RWPE2 (cell line): ENCODE measurements around the gene TRUB2.

Experiments used
- ATAC-seq: fragments of 200-7000 bp; cut with Tn5 transposase; 3 replicates; pipeline ENCODE4 v1.9.1; 2021; ENCODE audit warnings: low read depth
- DNase-seq: peaks from one replicate; pipeline ENCODE4 v3.0.0-alpha.2; 2020; ENCODE audit warnings: low spot score
- H3K27ac ChIP-seq: fragments of 450-650 bp; 2 replicates; pipeline ENCODE4 v1.5.1; 2017; ENCODE audit warnings: mild to moderate bottlenecking; ENCODE audit not compliant: poor library complexity, severe bottlenecking
- H3K27me3 ChIP-seq: fragments of 250-450 bp; sonication (Bioruptor Pico); 2 replicates; pipeline ENCODE4 v1.5.1; 2021; ENCODE audit warnings: mild to moderate bottlenecking, moderate library complexity; ENCODE audit not compliant: insufficient read depth, poor library complexity, severe bottlenecking
- H3K36me3 ChIP-seq: fragments of 250-450 bp; sonication (Bioruptor Pico); 2 replicates; pipeline ENCODE4 v1.5.1; 2020; ENCODE audit warnings: low read depth, mild to moderate bottlenecking, moderate library complexity
- H3K4me1 ChIP-seq: fragments of 250-450 bp; sonication (Bioruptor Pico); 2 replicates; pipeline ENCODE4 v1.5.1; 2021; ENCODE audit warnings: mild to moderate bottlenecking, moderate library complexity; ENCODE audit not compliant: insufficient read depth, poor library complexity, severe bottlenecking
- H3K4me3 ChIP-seq: fragments of 250-450 bp; sonication (Bioruptor Pico); 2 replicates; pipeline ENCODE4 v1.5.1; 2021; ENCODE audit warnings: mild to moderate bottlenecking, moderate library complexity; ENCODE audit not compliant: severe bottlenecking
- H3K9me3 ChIP-seq: fragments of 250-450 bp; sonication (Bioruptor Pico); 2 replicates; pipeline ENCODE4 v1.5.1; 2021; ENCODE audit warnings: mild to moderate bottlenecking, moderate library complexity; ENCODE audit not compliant: severe bottlenecking
- CTCF ChIP-seq: fragments of 450-650 bp; IDR thresholded peaks from one replicate; pipeline ENCODE4 v1.5.1; 2017; ENCODE audit warnings: mild to moderate bottlenecking, moderate library complexity; ENCODE audit not compliant: poor library complexity, severe bottlenecking

TRUB2 gene

GRCh38 chr9:128294142-128294541 lies 28.1 kb downstream of the TRUB2 start:
- no peaks in the 10 kb centered on the region for H3K27me3 ChIP-seq
- peaks cover 7% of the 10 kb centered on the region for H3K4me1 ChIP-seq
- H3K36me3 ChIP-seq: no peaks in the 10 kb centered on the region
- no peak for TF ChIP-seq CTCF
- DNase-seq: no peak
- H3K9me3 ChIP-seq: no peaks in the 10 kb centered on the region
- no peak overlapping the region for H3K27ac ChIP-seq
- no peak for ATAC-seq
- no peak overlapping the region for H3K4me3 ChIP-seq

DNA sequence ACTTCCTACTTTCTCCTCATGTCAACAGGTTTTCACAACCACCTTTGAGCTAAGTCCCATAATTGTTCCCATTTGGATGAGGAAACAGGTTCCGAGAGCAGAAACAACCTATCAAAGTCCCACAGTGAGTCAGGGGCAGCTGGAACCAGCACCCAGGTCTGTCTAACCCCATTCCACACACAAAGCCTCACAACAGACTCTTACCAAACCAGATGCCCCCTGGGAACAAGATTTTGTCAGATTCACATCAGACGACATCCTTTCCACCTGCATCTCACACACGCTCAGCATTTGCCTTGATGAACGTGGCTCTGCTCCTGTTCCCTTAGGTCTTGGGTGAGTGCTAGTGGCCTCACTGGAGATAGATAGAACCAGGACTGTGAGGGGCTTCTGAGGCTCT lies 29.2 kb downstream of the TRUB2 start:
- DNase-seq: no peak

DNA sequence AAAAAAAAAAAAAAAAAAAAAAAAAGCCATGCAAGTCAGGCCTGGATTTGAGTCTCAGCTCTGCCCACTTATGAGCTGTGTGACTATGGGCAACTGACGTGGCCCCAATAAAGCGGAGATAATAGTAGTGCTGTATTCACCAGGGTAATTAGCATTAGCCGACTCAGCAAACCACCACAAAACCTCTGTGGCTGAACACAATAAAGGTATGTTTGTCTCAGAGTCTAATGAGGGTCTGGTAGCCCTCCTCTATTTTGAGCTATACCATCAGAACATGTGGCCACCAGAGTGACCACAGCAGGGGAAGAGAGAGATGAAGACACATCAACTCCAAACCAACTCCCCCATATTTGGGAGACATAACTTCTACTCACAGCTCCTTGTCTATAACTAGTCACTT lies 30.2 kb downstream of the TRUB2 start:
- no peak for DNase-seq

More for the DNA sequence above, 29.2 kb downstream of the TRUB2 start:
- H3K9me3 ChIP-seq: no peaks in the 10 kb centered on the region
- no peaks in the 10 kb centered on the region for H3K36me3 ChIP-seq
- no peak overlapping the region for H3K27ac ChIP-seq
- ATAC-seq: no peak
- no peak for TF ChIP-seq CTCF
- no peaks in the 10 kb centered on the region for H3K27me3 ChIP-seq
- H3K4me1 ChIP-seq: peaks cover 7% of the 10 kb centered on the region
- H3K4me3 ChIP-seq: no peak overlapping the region

GRCh38 chr9:128288273-128289004 lies 33.8 kb downstream of the TRUB2 start:
- Histone ChIP-seq H3K27me3 (no peaks in the 10 kb centered on the region), H3K9me3 (no peaks in the 10 kb centered on the region), H3K27ac (no peak overlapping the region), H3K4me3 (no peak overlapping the region), H3K36me3 (0 out of 2 replicates have a peak, but pooled peaks cover 4% of the 10 kb centered on the region), H3K4me1 (no peaks in the 10 kb centered on the region)
- DNase-seq (no peak), ATAC-seq (no peak)
- no peak for TF ChIP-seq CTCF

More for the DNA sequence above, 30.2 kb downstream of the TRUB2 start:
- Histone ChIP-seq H3K4me3 (no peak overlapping the region), H3K4me1 (peaks cover 7% of the 10 kb centered on the region), H3K27me3 (no peaks in the 10 kb centered on the region), H3K9me3 (no peaks in the 10 kb centered on the region), H3K36me3 (no peaks in the 10 kb centered on the region), H3K27ac (no peak overlapping the region)
- ATAC-seq: no peak
- no peak for TF ChIP-seq CTCF

- H3K36me3 ChIP-seq: 0 out of 2 replicates have a peak, but pooled peaks cover 4% of the 10 kb centered on the region
- no peak overlapping the region for H3K4me3 ChIP-seq
- no peak for TF ChIP-seq CTCF
- H3K4me1 ChIP-seq: no peaks in the 10 kb centered on the region
- ATAC-seq (no peak), DNase-seq (no peak)
- no peak overlapping the region for H3K27ac ChIP-seq
- H3K27me3 ChIP-seq: no peaks in the 10 kb centered on the region
- H3K9me3 ChIP-seq: no peaks in the 10 kb centered on the region
These were observed 35.8 kb downstream of the TRUB2 start for GRCh38 chr9:128286440-128286839.
